ENCODE data around the gene TMPRSS12. TPM values are rescaled to one million over a fixed set of nuclear protein-coding genes. Genes with fewer than 3 reads are reported as not detected.
A peak's percentile ranks its signal among the peaks of the same experiment; 100 is the strongest.
"Not testable (repeated sequence)": the region's sequence is repeated elsewhere in the genome, so short reads cannot be mapped to it uniquely, and the experiment has no call there.

The TMPRSS12 gene
- total RNA-seq, 1 experiment from 2014 or later, result not detected

GRCh38 chr12:50822082-50822481 lies 20.6 kb upstream of the TMPRSS12 start:
- peaks cover 24% of the 10 kb centered on the region for H3K36me3 Mint-ChIP-seq (ENCODE audit: insufficient read depth, unreplicated experiment)
- DNase-seq, result no peak
- H3K4me1 Mint-ChIP-seq (ENCODE audit: low read depth, unreplicated experiment), result no peaks in the 10 kb centered on the region
- no peak overlapping the region for H3K27ac Mint-ChIP-seq (ENCODE audit: unreplicated experiment)
- Histone ChIP-seq H3K4me1 (no peaks in the 10 kb centered on the region), H3K27me3 (replicated peaks; ENCODE audit: control insufficient read depth, insufficient read depth, low read length) (no peaks in the 10 kb centered on the region), H3K9me3 (no peaks in the 10 kb centered on the region), H3K36me3 (ENCODE audit: control insufficient read depth, insufficient read depth, low read length) (no peaks in the 10 kb centered on the region), H3K4me3 (ENCODE audit: low read depth, low read length) (no peak overlapping the region)
- H3K27me3 Mint-ChIP-seq (ENCODE audit: insufficient read depth, unreplicated experiment), result no peaks in the 10 kb centered on the region
- CTCF ChIA-PET, result interaction anchor here (0.6 kb wide), 1 partner anchor 93 kb away, joined by 5 read pairs; no protein-coding TSS in a partner anchor
- H3K9me3 Mint-ChIP-seq (ENCODE audit: unreplicated experiment), result no peaks in the 10 kb centered on the region
- no TSS peak for BruUV-seq (replicated peaks)
- no peak overlapping the region for H3K4me3 Mint-ChIP-seq (ENCODE audit: unreplicated experiment)
- intact Hi-C loops (cut with micrococcal nuclease; ENCODE audit: unreplicated experiment), result loop anchor here (10.0 kb wide), 2 partner anchors 413 to 523 kb away; partner anchors contain the start of genes CELA1 and DAZAP2
- POLR2A ChIA-PET, result interaction anchor here (0.6 kb wide), 1 partner anchor 340 kb away, joined by 4 read pairs; no protein-coding TSS in a partner anchor
- no peak for TF ChIP-seq CTCF (IDR thresholded peaks at IDR 0.05; ENCODE audit: insufficient read depth in 1 of 2, low read depth in 1 of 2, low read length in 1 of 2, severe bottlenecking in 1 of 2, unreplicated experiment in 1 of 2)

GRCh38 chr12:50823724-50824123 lies 19.0 kb upstream of the TMPRSS12 start:
- H3K27ac Mint-ChIP-seq (ENCODE audit: unreplicated experiment), result not testable (repeated sequence)

DNA sequence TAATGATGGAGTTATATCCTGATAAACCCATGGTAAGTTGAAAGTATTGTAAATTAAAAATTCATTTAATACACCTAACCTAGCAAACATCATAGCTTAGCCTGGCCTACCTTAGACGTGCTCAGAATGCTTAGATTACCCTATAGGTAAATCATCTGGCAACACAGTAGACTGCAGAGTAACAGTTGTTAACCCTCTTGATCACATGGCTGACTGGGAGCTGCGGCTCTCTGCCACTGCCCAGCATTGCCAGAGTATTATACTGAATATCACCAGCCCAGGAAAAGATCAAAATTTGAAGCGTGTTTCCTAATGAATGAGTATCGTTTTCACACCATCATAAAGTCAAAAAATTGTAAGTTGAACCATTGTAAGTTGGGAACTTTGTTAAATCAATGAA lies 17.8 kb upstream of the TMPRSS12 start:
- intact Hi-C loops (cut with micrococcal nuclease; ENCODE audit: unreplicated experiment), result loop anchor here (1.0 to 10.0 kb wide), 5 partner anchors 60 to 520 kb away; partner anchors contain the start of genes CELA1 and DAZAP2
- Mint-ChIP-seq H3K9me3 (ENCODE audit: unreplicated experiment) (no peaks in the 10 kb centered on the region), H3K36me3 (ENCODE audit: insufficient read depth, unreplicated experiment) (no peaks in the 10 kb centered on the region), H3K27ac (ENCODE audit: unreplicated experiment) (peak overlapping the region; percentile 9), H3K4me1 (ENCODE audit: low read depth, unreplicated experiment) (no peaks in the 10 kb centered on the region), H3K27me3 (ENCODE audit: insufficient read depth, unreplicated experiment) (no peaks in the 10 kb centered on the region), H3K4me3 (ENCODE audit: unreplicated experiment) (peak overlapping the region; percentile 10)
- no peaks in the 10 kb centered on the region for H3K4me1 ChIP-seq
- ChIA-PET POLR2A (interaction anchor here (0.6 to 0.8 kb wide), 7 partner anchors 63 to 372 kb away, joined by 3 to 10 read pairs (median 7); partner anchors contain the start of gene SLC11A2), CTCF (interaction anchor here (0.6 to 4.1 kb wide), 20 partner anchors 12 to 1014 kb away, joined by 3 to 88 read pairs (median 4); partner anchors contain the start of genes ATF1, DAZAP2, LETMD1 and SLC11A2)
- H3K27me3 ChIP-seq (replicated peaks; ENCODE audit: control insufficient read depth, insufficient read depth, low read length), result no peaks in the 10 kb centered on the region
- no peak for DNase-seq
- no peak for TF ChIP-seq CTCF (IDR thresholded peaks at IDR 0.05; ENCODE audit: insufficient read depth in 1 of 2, low read depth in 1 of 2, low read length in 1 of 2, severe bottlenecking in 1 of 2, unreplicated experiment in 1 of 2)
- no peak overlapping the region for H3K4me3 ChIP-seq (ENCODE audit: low read depth, low read length)
- H3K9me3 ChIP-seq, result no peaks in the 10 kb centered on the region
- H3K36me3 ChIP-seq (ENCODE audit: control insufficient read depth, insufficient read depth, low read length), result no peaks in the 10 kb centered on the region
- no TSS peak for BruUV-seq (replicated peaks)

More at GRCh38 chr12:50823724-50824123, 19.0 kb upstream of the TMPRSS12 start:
- H3K4me3 Mint-ChIP-seq (ENCODE audit: unreplicated experiment); H3K27me3 ChIP-seq (replicated peaks; ENCODE audit: control insufficient read depth, insufficient read depth, low read length); H3K9me3 Mint-ChIP-seq (ENCODE audit: unreplicated experiment); H3K4me1 Mint-ChIP-seq (ENCODE audit: low read depth, unreplicated experiment); DNase-seq; POLR2A ChIA-PET; H3K4me3 ChIP-seq (ENCODE audit: low read depth, low read length); H3K27me3 Mint-ChIP-seq (ENCODE audit: insufficient read depth, unreplicated experiment); H3K4me1 ChIP-seq; H3K9me3 ChIP-seq; BruUV-seq (replicated peaks); H3K36me3 ChIP-seq (ENCODE audit: control insufficient read depth, insufficient read depth, low read length): not testable (repeated sequence)
- intact Hi-C loops (cut with micrococcal nuclease; ENCODE audit: unreplicated experiment), result loop anchor here (10.0 kb wide), 2 partner anchors 411 to 521 kb away; partner anchors contain the start of genes CELA1 and DAZAP2
- CTCF ChIA-PET, result interaction anchor here (0.6 to 2.6 kb wide), 2 partner anchors 59 to 162 kb away, joined by 3 to 88 read pairs; no protein-coding TSS in a partner anchor
- peaks cover 12% of the 10 kb centered on the region for H3K36me3 Mint-ChIP-seq (ENCODE audit: insufficient read depth, unreplicated experiment)
